C4-2B (cell line): ENCODE results near the gene KMT2B.

Source experiments
- ZFX ChIP-seq: fragments of 450-650 bp; IDR thresholded peaks from 2 replicates; pipeline ENCODE4 v1.6.1; 2017
- TF ChIP-seq, protein P1 (sequence below): fragments of 450-650 bp; conservative IDR thresholded peaks from 2 replicates; pipeline ENCODE4 v1.5.1; 2017; ENCODE audit warnings: mild to moderate bottlenecking

DNA sequence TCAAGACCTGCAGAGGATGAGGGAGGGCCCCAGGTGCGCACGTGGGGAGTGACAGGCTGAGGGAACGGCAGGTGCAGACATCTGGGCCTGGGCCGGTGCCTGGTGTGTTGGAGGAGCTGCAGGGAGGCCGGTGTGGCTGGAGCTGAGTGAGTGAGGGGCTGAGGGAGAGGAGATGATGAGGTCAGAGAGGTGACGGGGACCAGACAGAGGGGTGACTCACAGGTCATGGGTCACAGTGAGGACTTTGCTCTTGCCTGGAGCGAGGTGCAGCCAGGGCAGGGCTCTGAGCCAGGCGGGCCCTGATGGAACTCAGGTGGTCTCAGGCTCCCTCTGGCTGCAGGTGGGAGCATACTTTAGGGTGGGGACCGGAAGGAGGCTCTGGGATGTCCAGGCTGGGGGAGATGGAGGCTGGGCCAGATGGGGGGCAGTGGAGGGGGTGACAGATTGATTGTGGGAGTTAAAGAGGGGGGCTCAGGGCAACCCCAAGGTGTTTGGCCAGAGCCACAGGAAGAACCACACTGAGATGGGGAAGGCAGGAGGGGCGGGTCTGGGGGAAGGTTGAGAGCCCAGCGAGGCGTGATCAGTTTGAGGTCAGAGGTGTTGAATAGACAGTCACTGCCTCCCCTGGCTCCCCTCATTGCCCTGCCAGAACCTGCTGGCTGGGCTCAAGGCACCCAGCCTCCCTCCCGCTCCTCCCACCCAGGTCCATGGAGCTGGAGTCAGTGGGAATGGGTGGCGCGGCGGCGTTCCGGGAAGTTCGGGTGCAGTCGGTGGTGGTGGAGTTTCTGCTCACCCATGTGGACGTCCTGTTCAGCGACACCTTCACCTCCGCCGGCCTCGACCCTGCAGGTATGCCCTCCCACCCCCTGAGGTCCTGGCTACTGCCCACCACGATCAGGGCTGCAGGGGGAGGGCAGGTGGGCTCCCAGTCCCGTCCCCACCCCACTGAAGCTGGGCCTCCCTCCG, 65.9 kb downstream of the KMT2B start:
- TF ChIP-seq, protein P1, sequence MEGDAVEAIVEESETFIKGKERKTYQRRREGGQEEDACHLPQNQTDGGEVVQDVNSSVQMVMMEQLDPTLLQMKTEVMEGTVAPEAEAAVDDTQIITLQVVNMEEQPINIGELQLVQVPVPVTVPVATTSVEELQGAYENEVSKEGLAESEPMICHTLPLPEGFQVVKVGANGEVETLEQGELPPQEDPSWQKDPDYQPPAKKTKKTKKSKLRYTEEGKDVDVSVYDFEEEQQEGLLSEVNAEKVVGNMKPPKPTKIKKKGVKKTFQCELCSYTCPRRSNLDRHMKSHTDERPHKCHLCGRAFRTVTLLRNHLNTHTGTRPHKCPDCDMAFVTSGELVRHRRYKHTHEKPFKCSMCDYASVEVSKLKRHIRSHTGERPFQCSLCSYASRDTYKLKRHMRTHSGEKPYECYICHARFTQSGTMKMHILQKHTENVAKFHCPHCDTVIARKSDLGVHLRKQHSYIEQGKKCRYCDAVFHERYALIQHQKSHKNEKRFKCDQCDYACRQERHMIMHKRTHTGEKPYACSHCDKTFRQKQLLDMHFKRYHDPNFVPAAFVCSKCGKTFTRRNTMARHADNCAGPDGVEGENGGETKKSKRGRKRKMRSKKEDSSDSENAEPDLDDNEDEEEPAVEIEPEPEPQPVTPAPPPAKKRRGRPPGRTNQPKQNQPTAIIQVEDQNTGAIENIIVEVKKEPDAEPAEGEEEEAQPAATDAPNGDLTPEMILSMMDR, result no peak
- TF ChIP-seq ZFX, result no peak
